IMR-90 (cell line): ENCODE measurements around the gene NIT1. TPM values are rescaled to one million over a fixed set of nuclear protein-coding genes. Genes with fewer than 3 reads are reported as not detected.
A peak's percentile ranks its signal among the peaks of the same experiment; 100 is the strongest.

Experiments
- ATAC-seq: fragments of 200-7000 bp; cut with Tn5 transposase; 2 replicates; pipeline ENCODE4 v1.9.1; 2020; ENCODE audit warnings: low read depth, mild to moderate bottlenecking, moderate library complexity
- BruUV-seq: library from RNA; stranded (reverse); fragments of 400-500 nt; replicated peaks from 2 replicates; lab custom pipeline; 2021; lab: Mats Ljungman, UMichigan
- CTCF ChIA-PET: fragments of 300-600 bp; formaldehyde crosslinking; extraction: SDS; loops from one replicate; lab custom pipeline; 2021; ENCODE audit warnings: antibody characterized with exemption; lab: Yijun Ruan, JAX
- POLR2A ChIA-PET: fragments of 300-600 bp; sonication (Branson Sonifier 250); formaldehyde crosslinking; loops from one replicate; lab custom pipeline; 2022; ENCODE audit warnings: antibody characterized with exemption; ENCODE audit not compliant: unreplicated experiment; lab: Charles Lee
- DNase-seq: peaks from one replicate; pipeline ENCODE4 v3.0.0; 2013
- H2AFZ ChIP-seq: replicated peaks from 2 replicates; pipeline ENCODE3; 2013; ENCODE audit warnings: low read length, mild to moderate bottlenecking; ENCODE audit not compliant: poor library complexity
- H2AK5ac ChIP-seq: 2 replicates; pipeline ENCODE4 v1.6.1; 2013; ENCODE audit warnings: low read depth, low read length, inconsistent platforms
- H2AK9ac ChIP-seq: replicated peaks from 2 replicates; pipeline ENCODE3; 2013; ENCODE audit warnings: mild to moderate bottlenecking, low read depth, low read length, moderate library complexity; ENCODE audit not compliant: poor library complexity
- H2BK120ac ChIP-seq: 2 replicates; pipeline ENCODE4 v1.6.1; 2013; ENCODE audit warnings: low read depth, low read length, inconsistent platforms
- H2BK15ac ChIP-seq: 3 replicates; pipeline ENCODE4 v1.6.1; 2013; ENCODE audit warnings: low read depth, low read length, inconsistent platforms
- H2BK20ac ChIP-seq: 2 replicates; pipeline ENCODE4 v1.6.1; 2013; ENCODE audit warnings: low read depth, mild to moderate bottlenecking, inconsistent platforms, low read length, moderate library complexity
- H2BK5ac ChIP-seq: 2 replicates; pipeline ENCODE4 v1.6.1; 2013; ENCODE audit warnings: mild to moderate bottlenecking, low read depth, low read length, inconsistent platforms; ENCODE audit not compliant: poor library complexity, severe bottlenecking
- H3K14ac ChIP-seq: replicated peaks from 2 replicates; pipeline ENCODE4 v1.6.1; 2013; ENCODE audit warnings: low read depth, low read length, inconsistent platforms
- H3K18ac ChIP-seq: 2 replicates; pipeline ENCODE4 v1.6.1; 2013; ENCODE audit warnings: low read depth, low read length, control low read depth
- H3K23ac ChIP-seq: 2 replicates; pipeline ENCODE4 v1.6.1; 2013; ENCODE audit warnings: low read depth, low read length, inconsistent platforms
- H3K27ac ChIP-seq: 2 replicates; pipeline ENCODE4 v1.5.1; 2013; ENCODE audit warnings: mild to moderate bottlenecking, control low read depth, low read length; ENCODE audit not compliant: insufficient read depth
- H3K27me3 ChIP-seq: 2 replicates; pipeline ENCODE4 v1.6.1; 2013; ENCODE audit warnings: low read length; ENCODE audit not compliant: control insufficient read depth, insufficient read depth
- H3K36me3 ChIP-seq: 2 replicates; pipeline ENCODE4 v1.6.1; 2013; ENCODE audit warnings: low read length, mixed read lengths; ENCODE audit not compliant: control insufficient read depth, insufficient read depth
- H3K4ac ChIP-seq: 2 replicates; pipeline ENCODE4 v1.6.1; 2013; ENCODE audit warnings: low read depth, low read length, inconsistent platforms
- H3K4me1 ChIP-seq: 2 replicates; pipeline ENCODE4 v1.6.1; 2013; ENCODE audit warnings: low read length, mixed read lengths; ENCODE audit not compliant: control insufficient read depth, insufficient read depth
- H3K4me2 ChIP-seq: 2 replicates; pipeline ENCODE4 v1.6.1; 2013; ENCODE audit warnings: low read depth, mild to moderate bottlenecking, control low read depth, low read length, moderate library complexity
- H3K4me3 ChIP-seq: 2 replicates; pipeline ENCODE4 v1.5.1; 2013; ENCODE audit warnings: low read depth, mild to moderate bottlenecking, control low read depth, low read length, moderate library complexity; ENCODE audit not compliant: insufficient read depth
- H3K56ac ChIP-seq: 2 replicates; pipeline ENCODE4 v1.6.1; 2013; ENCODE audit warnings: low read length, inconsistent platforms; ENCODE audit not compliant: insufficient read depth; ENCODE audit errors: extremely low read depth
- H3K79me1 ChIP-seq, 2 experiments: 2 replicates each; pipeline ENCODE4 v1.6.1; 2013; ENCODE audit warnings: low read length in 2 of 2, inconsistent platforms in 1 of 2, low read depth in 1 of 2
- H3K9ac ChIP-seq: 2 replicates; pipeline ENCODE4 v1.6.1; 2013; ENCODE audit warnings: low read depth, low read length, control low read depth
- H3K9me1 ChIP-seq: 2 replicates; pipeline ENCODE4 v1.6.1; 2013; ENCODE audit warnings: low read length, inconsistent platforms; ENCODE audit not compliant: insufficient read depth
- H3K9me3 ChIP-seq: 2 replicates; pipeline ENCODE4 v1.6.1; 2013; ENCODE audit warnings: low read length; ENCODE audit not compliant: control insufficient read depth, insufficient read depth
- H4K20me1 ChIP-seq: 2 replicates; pipeline ENCODE4 v1.6.1; 2013; ENCODE audit warnings: low read length, inconsistent platforms; ENCODE audit not compliant: insufficient read depth
- H4K5ac ChIP-seq: 2 replicates; pipeline ENCODE4 v1.6.1; 2013; ENCODE audit warnings: mild to moderate bottlenecking, low read depth, low read length, control low read depth
- H4K8ac ChIP-seq, 2 experiments: 2 replicates each; pipeline ENCODE4 v1.6.1; 2013; ENCODE audit warnings: low read depth in 2 of 2, low read length in 2 of 2, control low read depth in 1 of 2, inconsistent platforms in 1 of 2
- H4K91ac ChIP-seq: 2 replicates; pipeline ENCODE4 v1.6.1; 2013; ENCODE audit warnings: low read depth, low read length, inconsistent platforms; ENCODE audit not compliant: insufficient read depth
- CEBPB ChIP-seq: IDR thresholded peaks from 2 replicates; pipeline ENCODE4 v1.6.1; 2012; ENCODE audit warnings: low read depth, low read length, improper control_type of control experiment
- CTCF ChIP-seq: conservative IDR thresholded peaks from 2 replicates; pipeline ENCODE4 v1.5.1; 2012; ENCODE audit warnings: mild to moderate bottlenecking, low read depth, low read length, improper control_type of control experiment
- FOS ChIP-seq: fragments of 150-350 bp; IDR thresholded peaks from 2 replicates; pipeline ENCODE4 v1.6.1; 2016; ENCODE audit warnings: low read depth, low read length
- MXI1 ChIP-seq: IDR thresholded peaks from 2 replicates; pipeline ENCODE4 v1.6.1; 2012; ENCODE audit warnings: low read depth, mild to moderate bottlenecking, low read length, moderate library complexity, borderline replicate concordance
- NFE2L2 ChIP-seq: fragments of 150-350 bp; IDR thresholded peaks from 2 replicates; pipeline ENCODE4 v1.6.1; 2016; ENCODE audit warnings: low read depth, mild to moderate bottlenecking, low read length
- POLR2A ChIP-seq: IDR thresholded peaks from 2 replicates; pipeline ENCODE4 v1.6.1; 2012; ENCODE audit warnings: mild to moderate bottlenecking, low read depth, low read length
- RAD21 ChIP-seq: IDR thresholded peaks from 2 replicates; pipeline ENCODE4 v1.6.1; 2012; ENCODE audit warnings: low read length, improper control_type of control experiment
- RFX5 ChIP-seq: IDR thresholded peaks from 2 replicates; pipeline ENCODE4 v1.8.0; 2012; ENCODE audit warnings: low read depth, mild to moderate bottlenecking, low read length, moderate library complexity
- SMC3 ChIP-seq: fragments of 150-350 bp; IDR thresholded peaks from 2 replicates; pipeline ENCODE4 v1.6.1; 2016; ENCODE audit warnings: low read depth, mild to moderate bottlenecking, antibody characterized with exemption, low read length, moderate library complexity
- WGBS, 2 experiments: methylation state at CpG; one replicate each; pipeline versions ENCODE4 v1.1.5 to v1.1.7; 2013; ENCODE audit warnings: missing lambda C conversion rate in 2 of 2; ENCODE audit not compliant: insufficient read length in 1 of 2; ENCODE audit errors: extremely low coverage in 2 of 2; 5-methylcytosine and 5-hydroxymethylcytosine counted together
- dilution Hi-C: fragments of 300-500 bp; cut with HindIII; formaldehyde crosslinking; loops from one replicate; pipeline ENCODE4 v1.14.3; 2018; ENCODE audit warnings: low sequenced_read_pairs; ENCODE audit not compliant: unreplicated experiment
- in situ Hi-C: fragments of 300-500 bp; cut with MboI; formaldehyde crosslinking; loops from 3 replicates; pipeline ENCODE4 v1.14.3; 2019; ENCODE audit warnings: low sequenced_read_pairs, inconsistent platforms, mixed read lengths
- intact Hi-C: fragments of 100-400 bp; cut with micrococcal nuclease; formaldehyde crosslinking; loops from 2 replicates; pipeline ENCODE4 v1.10.0; 2022
- polyA plus RNA-seq, 3 experiments: library from polyadenylated mRNA; depleted of rRNA; stranded (reverse); fragments of >200 nt; gene quantifications; 2 replicates each; pipeline ENCODE4 v1.2.3, GENCODE V29; 2012; ENCODE audit warnings: low replicate concordance in 1 of 3
- total RNA-seq: library from RNA; depleted of rRNA; stranded (reverse); fragments of >200 nt; gene quantifications from 2 replicates; pipeline ENCODE4 v1.2.3, GENCODE V29; 2012

The NIT1 gene
- total and polyA plus RNA-seq, 2 of the 4 experiments (the other 2 are of a cell fraction) = 22.8 to 33.6 TPM

- Histone ChIP-seq H2BK15ac (0 out of 3 replicates have a peak overlapping the region, but pooled peaks have one; percentile 15), H2BK20ac (no peak overlapping the region), H3K14ac (peak overlapping the region; percentile 98), H2AK9ac (peak overlapping the region; percentile 97), H2AK5ac (peak overlapping the region; percentile 82), H3K4me3 (peak overlapping the region; percentile 83), H3K4me2 (peak overlapping the region; percentile 98), H4K8ac (peak overlapping the region; percentile 58 to 90), H4K20me1 (no peaks in the 10 kb centered on the region), H2BK5ac (peak overlapping the region; percentile 58), H3K27me3 (no peaks in the 10 kb centered on the region), H4K91ac (peak overlapping the region; percentile 73), H3K36me3 (peaks cover 32% of the 10 kb centered on the region), H2AFZ (peak overlapping the region; percentile 96), H3K23ac (peak overlapping the region; percentile 95), H3K56ac (peak overlapping the region; percentile 36), H3K4ac (peak overlapping the region; percentile 97), H3K9me3 (no peaks in the 10 kb centered on the region), H3K18ac (peak overlapping the region; percentile 3; the same call in 1 of the 2 replicates), H3K79me1 (peaks cover 16 to 40% of the 10 kb centered on the region in 2 experiments), H3K27ac (peak overlapping the region; percentile 68), H2BK120ac (0 out of 2 replicates have a peak overlapping the region, but pooled peaks have one; percentile 26), H3K9ac (peak overlapping the region; percentile 82), H4K5ac (peak overlapping the region; percentile 61), H3K4me1 (peaks cover 7% of the 10 kb centered on the region), H3K9me1 (peaks cover 12% of the 10 kb centered on the region)
- in situ Hi-C loops (no loop called here), intact Hi-C loops (no loop called here), dilution Hi-C loops (no loop called here)
- DNase-seq (no peak), ATAC-seq (no peak)
- ChIA-PET CTCF (interaction anchor here (0.7 kb wide), 1 partner anchor 62 kb away, joined by 4 read pairs; no protein-coding TSS in a partner anchor), POLR2A (no interaction called here)
- no TSS peak for BruUV-seq
- no peak for TF ChIP-seq CTCF
- no peak for TF ChIP-seq NFE2L2
- TF ChIP-seq MXI1 = no peak
- TF ChIP-seq FOS = no peak
- no peak for TF ChIP-seq POLR2A
- no peak for TF ChIP-seq CEBPB
- no peak for TF ChIP-seq SMC3
- no peak for TF ChIP-seq RFX5
- no peak for TF ChIP-seq RAD21
- no CpG with 5 or more reads among the region's 11 CpGs for WGBS, 2 experiments
These were observed 42.0 kb downstream of the NIT1 start for GRCh38 chr1:161159913-161160243.
